ENCODE measurements around the gene UBE2F.

- TF ChIP-seq FOXS1 (CRISPR knock-in tag; IDR thresholded peaks at IDR 0.05) (no peak), JUN (IDR thresholded peaks at IDR 0.05) (no peak), CTCF (IDR thresholded peaks at IDR 0.05) (no peak)
Observed at GRCh38 chr2:238060096-238060541, 93.3 kb downstream of the UBE2F start.

Data from A549 (cell line).